Right atrium auricular region (tissue), 2 donors: ENCODE data around the gene C11orf42. TPM values are rescaled to one million over a fixed set of nuclear protein-coding genes. Genes with fewer than 3 reads are reported as not detected.
"Not testable (repeated sequence)": the region's sequence is repeated elsewhere in the genome, so short reads cannot be mapped to it uniquely, and the experiment has no call there.

Source experiments
- DNase-seq: peaks from one replicate; pipeline ENCODE4 v3.0.0-alpha.2; 2019; ENCODE audit warnings: low spot score
- H3K27ac ChIP-seq, 2 donors: fragments of 200-600 bp; sonication (generic); 1 replicate in 1 of 2; 2 replicates in 1 of 2; pipeline ENCODE4 v1.5.1; 2016 to 2019
- H3K27me3 ChIP-seq, 2 donors: fragments of 200-600 bp; sonication (generic); one replicate each; pipeline versions ENCODE4 v1.5.1 to v1.6.0; 2017 to 2019
- H3K36me3 ChIP-seq: fragments of 200-600 bp; sonication (generic); one replicate; pipeline ENCODE4 v1.5.1; 2016
- H3K4me1 ChIP-seq, 2 donors: fragments of 200-600 bp; sonication (generic); one replicate each; pipeline versions ENCODE4 v1.5.1 to v1.6.0; 2017 to 2019
- H3K4me3 ChIP-seq, 2 donors: fragments of 200-600 bp; sonication (generic); 1 replicate in 1 of 2; 2 replicates in 1 of 2; pipeline ENCODE4 v1.5.1; 2017 to 2019; ENCODE audit warnings: mild to moderate bottlenecking in 1 of 2, moderate library complexity in 1 of 2
- H3K9me3 ChIP-seq, 2 donors: fragments of 200-600 bp; sonication (generic); one replicate each; pipeline ENCODE4 v1.5.1; 2019
- total RNA-seq, 2 donors: library from RNA; depleted of rRNA; stranded (reverse); fragments of >200 nt; gene quantifications; one replicate each; pipeline ENCODE4 v1.1.0, GENCODE V29; 2016
- TF ChIP-seq, protein P1 (sequence below), 2 donors: fragments of 200-600 bp; sonication (generic); IDR thresholded peaks; one replicate each; pipeline ENCODE4 v1.5.1; 2019; ENCODE audit warnings: antibody characterized with exemption in 2 of 2

The C11orf42 gene
- total RNA-seq, 2 donors from 2014 or later = not detected

DNA sequence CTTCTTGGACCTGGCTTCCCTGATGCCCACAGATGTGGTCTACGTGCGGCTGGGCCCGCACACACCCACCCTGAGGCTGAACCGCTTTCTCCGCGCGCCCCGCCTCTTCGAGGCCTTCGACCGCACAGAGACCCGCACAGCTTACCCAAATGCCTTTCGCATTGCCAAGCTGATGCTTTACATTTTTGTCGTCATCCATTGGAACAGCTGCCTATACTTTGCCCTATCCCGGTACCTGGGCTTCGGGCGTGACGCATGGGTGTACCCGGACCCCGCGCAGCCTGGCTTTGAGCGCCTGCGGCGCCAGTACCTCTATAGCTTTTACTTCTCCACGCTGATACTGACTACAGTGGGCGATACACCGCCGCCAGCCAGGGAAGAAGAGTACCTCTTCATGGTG, 34.8 kb downstream of the C11orf42 start:
- no peak for DNase-seq
- no peaks in the 10 kb centered on the region for H3K4me1 ChIP-seq
- no peak overlapping the region for H3K27ac ChIP-seq
- H3K9me3 ChIP-seq = no peaks in the 10 kb centered on the region
- no peaks in the 10 kb centered on the region for H3K27me3 ChIP-seq
- no peaks in the 10 kb centered on the region for H3K36me3 ChIP-seq
- TF ChIP-seq, protein P1, sequence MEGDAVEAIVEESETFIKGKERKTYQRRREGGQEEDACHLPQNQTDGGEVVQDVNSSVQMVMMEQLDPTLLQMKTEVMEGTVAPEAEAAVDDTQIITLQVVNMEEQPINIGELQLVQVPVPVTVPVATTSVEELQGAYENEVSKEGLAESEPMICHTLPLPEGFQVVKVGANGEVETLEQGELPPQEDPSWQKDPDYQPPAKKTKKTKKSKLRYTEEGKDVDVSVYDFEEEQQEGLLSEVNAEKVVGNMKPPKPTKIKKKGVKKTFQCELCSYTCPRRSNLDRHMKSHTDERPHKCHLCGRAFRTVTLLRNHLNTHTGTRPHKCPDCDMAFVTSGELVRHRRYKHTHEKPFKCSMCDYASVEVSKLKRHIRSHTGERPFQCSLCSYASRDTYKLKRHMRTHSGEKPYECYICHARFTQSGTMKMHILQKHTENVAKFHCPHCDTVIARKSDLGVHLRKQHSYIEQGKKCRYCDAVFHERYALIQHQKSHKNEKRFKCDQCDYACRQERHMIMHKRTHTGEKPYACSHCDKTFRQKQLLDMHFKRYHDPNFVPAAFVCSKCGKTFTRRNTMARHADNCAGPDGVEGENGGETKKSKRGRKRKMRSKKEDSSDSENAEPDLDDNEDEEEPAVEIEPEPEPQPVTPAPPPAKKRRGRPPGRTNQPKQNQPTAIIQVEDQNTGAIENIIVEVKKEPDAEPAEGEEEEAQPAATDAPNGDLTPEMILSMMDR (IDR thresholded peaks at IDR 0.05) = no peak
- H3K4me3 ChIP-seq = no peak overlapping the region

GRCh38 chr11:6240781-6241180, 35.4 kb downstream of the C11orf42 start:
- DNase-seq = no peak
- H3K36me3 ChIP-seq = no peaks in the 10 kb centered on the region
- H3K27ac ChIP-seq = no peak overlapping the region
- H3K27me3 ChIP-seq = no peaks in the 10 kb centered on the region
- TF ChIP-seq, protein P1 (IDR thresholded peaks at IDR 0.05) = no peak
- no peaks in the 10 kb centered on the region for H3K4me1 ChIP-seq
- H3K4me3 ChIP-seq = no peak overlapping the region
- no peaks in the 10 kb centered on the region for H3K9me3 ChIP-seq

DNA sequence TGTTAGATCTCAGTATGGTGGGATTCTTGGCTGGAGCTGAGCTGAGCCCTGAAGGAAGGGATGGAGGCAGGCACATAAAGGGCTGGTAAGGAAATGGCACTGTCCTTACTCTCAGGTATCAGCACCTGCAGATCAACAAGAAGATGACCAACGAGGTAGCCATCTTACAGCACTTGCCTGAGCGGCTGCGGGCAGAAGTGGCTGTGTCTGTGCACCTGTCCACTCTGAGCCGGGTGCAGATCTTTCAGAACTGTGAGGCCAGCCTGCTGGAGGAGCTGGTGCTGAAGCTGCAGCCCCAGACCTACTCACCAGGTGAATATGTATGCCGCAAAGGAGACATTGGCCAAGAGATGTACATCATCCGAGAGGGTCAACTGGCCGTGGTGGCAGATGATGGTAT, 36.0 kb downstream of the C11orf42 start:
- TF ChIP-seq, protein P1 (IDR thresholded peaks at IDR 0.05) = no peak
- H3K36me3 ChIP-seq = no peaks in the 10 kb centered on the region
- no peak for DNase-seq
- no peaks in the 10 kb centered on the region for H3K4me1 ChIP-seq
- no peaks in the 10 kb centered on the region for H3K9me3 ChIP-seq
- H3K27ac ChIP-seq = no peak overlapping the region
- H3K27me3 ChIP-seq = no peaks in the 10 kb centered on the region
- no peak overlapping the region for H3K4me3 ChIP-seq

- no peak for DNase-seq
- no peaks in the 10 kb centered on the region for H3K36me3 ChIP-seq
- no peak overlapping the region for H3K27ac ChIP-seq
- no peaks in the 10 kb centered on the region for H3K9me3 ChIP-seq
- H3K27me3 ChIP-seq = no peaks in the 10 kb centered on the region
- peaks cover 0 to 10% of the 10 kb centered on the region in 2 donors for H3K4me1 ChIP-seq
- TF ChIP-seq, protein P1 (IDR thresholded peaks at IDR 0.05) = no peak
- H3K4me3 ChIP-seq = no peak overlapping the region
These were observed 40.2 kb downstream of the C11orf42 start for GRCh38 chr11:6245536-6245935.

DNA sequence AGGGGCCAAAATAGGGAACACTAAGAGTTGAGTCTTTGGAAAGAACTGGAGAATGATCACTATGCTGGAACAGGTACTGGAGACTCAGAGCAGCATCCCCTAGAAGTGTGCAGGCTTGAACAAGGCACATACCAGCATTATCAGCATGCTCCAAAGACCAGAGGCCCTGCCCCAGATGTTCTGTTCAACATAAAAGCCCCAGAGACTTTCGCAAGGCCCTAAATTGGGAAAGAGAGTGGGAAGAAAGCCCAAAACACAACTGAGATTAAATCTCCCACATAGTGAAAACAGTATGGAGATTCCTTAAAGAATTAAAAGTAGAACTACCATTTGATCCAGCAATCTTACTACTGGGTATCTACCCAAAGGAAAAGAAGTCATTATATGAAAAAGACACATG, 42.9 kb downstream of the C11orf42 start:
- H3K4me3 ChIP-seq = no peak overlapping the region
- no peaks in the 10 kb centered on the region for H3K36me3 ChIP-seq
- no peak overlapping the region for H3K27ac ChIP-seq
- no peaks in the 10 kb centered on the region for H3K9me3 ChIP-seq
- no peak for DNase-seq
- TF ChIP-seq, protein P1 (IDR thresholded peaks at IDR 0.05) = no peak
- no peaks in the 10 kb centered on the region for H3K27me3 ChIP-seq
- peaks cover 0 to 10% of the 10 kb centered on the region in 2 donors for H3K4me1 ChIP-seq

- not testable (repeated sequence) for H3K27me3 ChIP-seq, H3K36me3 ChIP-seq, DNase-seq, H3K4me1 ChIP-seq, H3K4me3 ChIP-seq, H3K27ac ChIP-seq, H3K9me3 ChIP-seq
These were observed 43.5 kb downstream of the C11orf42 start for GRCh38 chr11:6248897-6249296.
